Neural progenitor cell (in vitro differentiated cells): ENCODE results near the gene SVOP. TPM values are rescaled to one million over a fixed set of nuclear protein-coding genes. Genes with fewer than 3 reads are reported as not detected.
A peak's percentile ranks its signal among the peaks of the same experiment; 100 is the strongest.

Experiments
- DNase-seq: peaks from one replicate; pipeline ENCODE4 v3.0.0-alpha.2; 2016; ENCODE audit warnings: low spot score
- H2AFZ ChIP-seq: fragments of 200-600 bp; sonication (generic); replicated peaks from 2 replicates; pipeline ENCODE4 v1.6.1; 2016; ENCODE audit warnings: antibody characterized with exemption
- H3F3A ChIP-seq: fragments of 200-600 bp; sonication (generic); 2 replicates; pipeline ENCODE4 v1.6.1; 2016; ENCODE audit warnings: antibody characterized with exemption, low read depth
- H3K27ac ChIP-seq: fragments of 200-600 bp; sonication (generic); 2 replicates; pipeline ENCODE4 v1.5.1; 2016; ENCODE audit warnings: mild to moderate bottlenecking
- H3K27me3 ChIP-seq: fragments of 200-600 bp; sonication (generic); 2 replicates; pipeline ENCODE4 v1.6.1; 2016; ENCODE audit warnings: mild to moderate bottlenecking, moderate library complexity
- H3K36me3 ChIP-seq: fragments of 200-600 bp; sonication (generic); 2 replicates; pipeline ENCODE4 v1.5.1; 2016
- H3K4me1 ChIP-seq: fragments of 200-600 bp; sonication (generic); 2 replicates; pipeline ENCODE4 v1.6.1; 2016; ENCODE audit warnings: mixed run types
- H3K4me2 ChIP-seq: fragments of 200-600 bp; sonication (generic); 2 replicates; pipeline ENCODE4 v1.6.1; 2016
- H3K4me3 ChIP-seq: fragments of 200-600 bp; sonication (generic); 2 replicates; pipeline ENCODE4 v1.5.1; 2016
- H3K79me2 ChIP-seq: fragments of 200-600 bp; sonication (generic); 2 replicates; pipeline ENCODE4 v1.6.1; 2016; ENCODE audit warnings: low read depth
- H3K9ac ChIP-seq: fragments of 200-600 bp; sonication (generic); 2 replicates; pipeline ENCODE4 v1.6.1; 2016
- H3K9me3 ChIP-seq: fragments of 200-600 bp; sonication (generic); 2 replicates; pipeline ENCODE4 v1.5.1; 2016; ENCODE audit warnings: low read depth
- H4K20me1 ChIP-seq: fragments of 200-600 bp; sonication (generic); 2 replicates; pipeline ENCODE4 v1.6.1; 2016; ENCODE audit warnings: low read depth
- H3K27ac Mint-ChIP-seq: 3 replicates; pipeline ENCODE4 v1.8.0; 2021; ENCODE audit warnings: mixed read lengths
- H3K27me3 Mint-ChIP-seq: 2 replicates; pipeline ENCODE4 v1.8.0; 2022; ENCODE audit warnings: low read depth, mild to moderate bottlenecking, inconsistent platforms, moderate library complexity, mixed read lengths; ENCODE audit not compliant: insufficient read depth
- H3K36me3 Mint-ChIP-seq: 3 replicates; pipeline ENCODE4 v1.8.0; 2021; ENCODE audit warnings: mixed read lengths
- H3K4me1 Mint-ChIP-seq: 3 replicates; pipeline ENCODE4 v1.8.0; 2021; ENCODE audit warnings: mixed read lengths
- H3K4me3 Mint-ChIP-seq: 3 replicates; pipeline ENCODE4 v1.8.0; 2021; ENCODE audit warnings: mild to moderate bottlenecking, moderate library complexity, mixed read lengths
- H3K9me3 Mint-ChIP-seq: 3 replicates; pipeline ENCODE4 v1.8.0; 2020; ENCODE audit warnings: mixed read lengths
- CTCF ChIP-seq: fragments of 200-600 bp; sonication (generic); IDR thresholded peaks from 2 replicates; pipeline ENCODE4 v1.5.1; 2017; ENCODE audit warnings: antibody characterized with exemption, mild to moderate bottlenecking
- EZH2 ChIP-seq: fragments of 200-600 bp; sonication (generic); IDR thresholded peaks from 2 replicates; pipeline ENCODE4 v1.6.1; 2017; ENCODE audit warnings: antibody characterized with exemption, mild to moderate bottlenecking, moderate library complexity
- EZH2phosphoT487 ChIP-seq: fragments of 200-600 bp; sonication (generic); IDR thresholded peaks from 2 replicates; pipeline ENCODE4 v1.6.1; 2017; ENCODE audit warnings: antibody characterized with exemption
- total RNA-seq: library from RNA; depleted of rRNA; stranded (reverse); fragments of >200 nt; gene quantifications from 2 replicates; pipeline ENCODE4 v1.2.3, GENCODE V29; 2015; ENCODE audit warnings: low replicate concordance

Gene SVOP
- total RNA-seq, 1 donor from 2014 or later = not detected

DNA sequence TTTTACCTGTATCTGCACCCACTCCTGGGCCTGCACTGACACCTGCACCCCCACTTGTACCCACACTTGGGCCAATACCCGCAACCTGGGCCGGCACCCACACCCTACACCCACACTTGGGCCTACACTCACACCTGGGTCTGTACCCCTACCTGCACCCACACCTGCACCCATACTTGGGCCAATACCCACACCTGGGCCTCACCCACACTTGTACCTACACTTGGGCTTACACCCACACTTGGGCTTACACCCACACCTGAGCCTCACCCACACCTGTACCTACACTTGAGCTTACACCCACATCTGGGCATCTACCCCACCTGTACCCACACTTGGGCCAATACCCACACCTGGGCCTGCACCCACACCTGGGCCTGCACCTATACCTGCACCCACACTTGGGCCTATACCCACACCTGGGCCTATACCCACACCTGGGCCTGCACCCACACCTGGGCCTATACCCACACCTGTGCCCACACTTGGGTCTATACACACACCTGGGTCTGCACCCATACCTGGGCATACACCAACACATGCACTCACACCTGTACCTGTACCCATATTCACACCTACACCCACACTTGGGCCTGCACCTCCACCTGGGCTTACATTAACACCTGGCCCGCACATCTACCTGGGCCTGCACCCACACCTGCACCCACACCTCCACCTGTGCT lies 101.8 kb downstream of the SVOP start:
- no peaks in the 10 kb centered on the region for H3K9me3 ChIP-seq
- Mint-ChIP-seq H3K27me3 (peaks cover 10% of the 10 kb centered on the region), H3K4me3 (peak overlapping the region; percentile 39), H3K9me3 (peaks cover 2% of the 10 kb centered on the region), H3K36me3 (no peaks in the 10 kb centered on the region), H3K4me1 (no peaks in the 10 kb centered on the region), H3K27ac (no peak overlapping the region)
- no peak overlapping the region for H3K27ac ChIP-seq
- TF ChIP-seq EZH2 (no peak), CTCF (no peak)
- H3K4me1 ChIP-seq = no peaks in the 10 kb centered on the region
- H2AFZ ChIP-seq = no peak overlapping the region
- no peak overlapping the region for H3K4me3 ChIP-seq
- DNase-seq = no peak
- H3K9ac ChIP-seq = no peak overlapping the region
- H3K4me2 ChIP-seq = no peak overlapping the region
- H4K20me1 ChIP-seq = no peaks in the 10 kb centered on the region
- no peaks in the 10 kb centered on the region for H3K36me3 ChIP-seq
- H3K27me3 ChIP-seq = no peaks in the 10 kb centered on the region
- H3K79me2 ChIP-seq = no peaks in the 10 kb centered on the region
- no peaks in the 10 kb centered on the region for H3F3A ChIP-seq

- DNase-seq = no peak
- no peaks in the 10 kb centered on the region for H3K4me1 ChIP-seq
- H3K4me2 ChIP-seq = no peak overlapping the region
- Mint-ChIP-seq H3K27ac (no peak overlapping the region), H3K27me3 (peaks cover 10% of the 10 kb centered on the region), H3K9me3 (peaks cover 2% of the 10 kb centered on the region), H3K4me1 (no peaks in the 10 kb centered on the region), H3K36me3 (no peaks in the 10 kb centered on the region), H3K4me3 (no peak overlapping the region)
- H3K36me3 ChIP-seq = no peaks in the 10 kb centered on the region
- H3K9me3 ChIP-seq = no peaks in the 10 kb centered on the region
- H3K79me2 ChIP-seq = no peaks in the 10 kb centered on the region
- H3K4me3 ChIP-seq = no peak overlapping the region
- H3K27ac ChIP-seq = no peak overlapping the region
- TF ChIP-seq EZH2phosphoT487 = no peak
- no peak for TF ChIP-seq CTCF
- TF ChIP-seq EZH2 = no peak
- no peaks in the 10 kb centered on the region for H4K20me1 ChIP-seq
- no peak overlapping the region for H2AFZ ChIP-seq
- H3K27me3 ChIP-seq = no peaks in the 10 kb centered on the region
- no peaks in the 10 kb centered on the region for H3F3A ChIP-seq
- no peak overlapping the region for H3K9ac ChIP-seq
Measured at GRCh38 chr12:108918206-108918605, 102.7 kb downstream of the SVOP start.

GRCh38 chr12:108916336-108916735 lies 104.5 kb downstream of the SVOP start:
- H3K27ac ChIP-seq = no peak overlapping the region
- H3F3A ChIP-seq = no peaks in the 10 kb centered on the region

More at GRCh38 chr12:108916336-108916735, 104.5 kb downstream of the SVOP start:
- no peak overlapping the region for H3K9ac ChIP-seq
- Mint-ChIP-seq H3K9me3 (peaks cover 2% of the 10 kb centered on the region), H3K27me3 (peaks cover 5% of the 10 kb centered on the region), H3K36me3 (no peaks in the 10 kb centered on the region), H3K4me3 (no peak overlapping the region), H3K27ac (no peak overlapping the region), H3K4me1 (no peaks in the 10 kb centered on the region)
- no peaks in the 10 kb centered on the region for H3K79me2 ChIP-seq
- no peaks in the 10 kb centered on the region for H3K9me3 ChIP-seq
- no peaks in the 10 kb centered on the region for H3K4me1 ChIP-seq
- no peaks in the 10 kb centered on the region for H3K36me3 ChIP-seq
- H4K20me1 ChIP-seq = no peaks in the 10 kb centered on the region
- H2AFZ ChIP-seq = no peak overlapping the region
- no peaks in the 10 kb centered on the region for H3K27me3 ChIP-seq
- no peak overlapping the region for H3K4me2 ChIP-seq
- TF ChIP-seq EZH2phosphoT487 (no peak), EZH2 (no peak), CTCF (no peak)
- DNase-seq = no peak
- no peak overlapping the region for H3K4me3 ChIP-seq
